Activated CD4-positive, alpha-beta T cell treated with anti-CD3 and anti-CD28 coated beads, Interleukin-2, amount 50 U/mL, for 1 hour (primary cell): Measurements from ENCODE around the gene WNT6.

Source experiments
- DNase-seq: peaks from one replicate; pipeline ENCODE4 v3.0.0-alpha.2; 2020

Gene WNT6

GRCh38 chr2:218859556-218859987, at the start of gene WNT6:
TSS of gene WNT6 (plus strand) at chr2:218859805. CDS start at chr2:218860038, 233 bp downstream.
- no peak for DNase-seq

- no peak for DNase-seq
Measured at GRCh38 chr2:218810256-218810655, 49.3 kb upstream of the WNT6 start.

- DNase-seq, result no peak
Measured at GRCh38 chr2:218811382-218811781, 48.2 kb upstream of the WNT6 start.

GRCh38 chr2:218812096-218812815, 47.3 kb upstream of the WNT6 start:
- no peak for DNase-seq

- no peak for DNase-seq
Measured at GRCh38 chr2:218812861-218813260, 46.7 kb upstream of the WNT6 start.

GRCh38 chr2:218813771-218814460, 45.7 kb upstream of the WNT6 start:
- DNase-seq, result no peak

GRCh38 chr2:218814540-218815243, 44.9 kb upstream of the WNT6 start:
- no peak for DNase-seq

- DNase-seq, result no peak
Measured at GRCh38 chr2:218815244-218815637, 44.4 kb upstream of the WNT6 start.

- DNase-seq, result no peak
Measured at GRCh38 chr2:218815649-218816048, 44.0 kb upstream of the WNT6 start.

GRCh38 chr2:218816561-218817011, 43.0 kb upstream of the WNT6 start:
- no peak for DNase-seq

GRCh38 chr2:218819093-218819492, 40.5 kb upstream of the WNT6 start:
- no peak for DNase-seq

- no peak for DNase-seq
Measured at GRCh38 chr2:218820746-218821369, 38.7 kb upstream of the WNT6 start.

- DNase-seq, result no peak
Measured at GRCh38 chr2:218821605-218822211, 37.9 kb upstream of the WNT6 start.

- DNase-seq, result no peak
Measured at GRCh38 chr2:218822622-218823021, 37.0 kb upstream of the WNT6 start.

- DNase-seq, result no peak
Measured at GRCh38 chr2:218823196-218823855, 36.3 kb upstream of the WNT6 start.

- DNase-seq, result no peak
Measured at GRCh38 chr2:218824004-218824403, 35.6 kb upstream of the WNT6 start.

GRCh38 chr2:218826791-218827190, 32.8 kb upstream of the WNT6 start:
- DNase-seq, result no peak

- no peak for DNase-seq
Measured at GRCh38 chr2:218827701-218828476, 31.7 kb upstream of the WNT6 start.

GRCh38 chr2:218828477-218828778, 31.2 kb upstream of the WNT6 start:
- DNase-seq, result no peak

GRCh38 chr2:218829868-218830451, 29.6 kb upstream of the WNT6 start:
- DNase-seq, result no peak
